Cardiac fibroblast (primary cell): ENCODE results near the gene PSRC1.

Source experiments
- DNase-seq, 2 donors: peaks; one replicate each; pipeline versions ENCODE4 v3.0.0 to v3.0.0-alpha.2; 2010; ENCODE audit warnings: low read depth in 2 of 2
- H3K4me3 ChIP-seq, 2 donors: replicated peaks in 1 of 2; 1 replicate in 1 of 2; 2 replicates in 1 of 2; pipeline ENCODE4 v1.5.1; 2011; ENCODE audit warnings: low read depth in 2 of 2, low read length in 2 of 2, mild to moderate bottlenecking in 2 of 2, moderate library complexity in 1 of 2
- CTCF ChIP-seq: IDR thresholded peaks from one replicate; pipeline ENCODE4 v1.5.1; 2011; ENCODE audit warnings: low read depth, mild to moderate bottlenecking, low read length, inconsistent platforms

The PSRC1 gene

GRCh38 chr1:109238382-109238781, 44.6 kb downstream of the PSRC1 start:
- TF ChIP-seq CTCF = no peak
- DNase-seq = no peak

GRCh38 chr1:109237512-109237911, 45.4 kb downstream of the PSRC1 start:
- TF ChIP-seq CTCF = no peak
- DNase-seq = no peak
- H3K4me3 ChIP-seq = no peak overlapping the region

More at GRCh38 chr1:109238382-109238781, 44.6 kb downstream of the PSRC1 start:
- no peak overlapping the region for H3K4me3 ChIP-seq

- TF ChIP-seq CTCF = no peak
- no peak overlapping the region for H3K4me3 ChIP-seq
- no peak for DNase-seq
Measured at GRCh38 chr1:109235137-109235536, 47.8 kb downstream of the PSRC1 start.

- DNase-seq = no peak
- no peak overlapping the region for H3K4me3 ChIP-seq
- TF ChIP-seq CTCF = no peak
Measured at GRCh38 chr1:109231066-109231465, 51.9 kb downstream of the PSRC1 start.
